ENCODE data around the gene SULT4A1. TPM values are rescaled to one million over a fixed set of nuclear protein-coding genes. Genes with fewer than 3 reads are reported as not detected.

Gene SULT4A1, protein sequence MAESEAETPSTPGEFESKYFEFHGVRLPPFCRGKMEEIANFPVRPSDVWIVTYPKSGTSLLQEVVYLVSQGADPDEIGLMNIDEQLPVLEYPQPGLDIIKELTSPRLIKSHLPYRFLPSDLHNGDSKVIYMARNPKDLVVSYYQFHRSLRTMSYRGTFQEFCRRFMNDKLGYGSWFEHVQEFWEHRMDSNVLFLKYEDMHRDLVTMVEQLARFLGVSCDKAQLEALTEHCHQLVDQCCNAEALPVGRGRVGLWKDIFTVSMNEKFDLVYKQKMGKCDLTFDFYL
- total RNA-seq: 10 to 100 TPM; 10.3 to 11.9 TPM
- polyA plus RNA-seq (ENCODE audit: insufficient read depth, low read depth, low replicate concordance): 11.2 TPM
- long read RNA-seq, donor 1: 0 reads
- long read RNA-seq, donor 2: 0 reads

DNA sequence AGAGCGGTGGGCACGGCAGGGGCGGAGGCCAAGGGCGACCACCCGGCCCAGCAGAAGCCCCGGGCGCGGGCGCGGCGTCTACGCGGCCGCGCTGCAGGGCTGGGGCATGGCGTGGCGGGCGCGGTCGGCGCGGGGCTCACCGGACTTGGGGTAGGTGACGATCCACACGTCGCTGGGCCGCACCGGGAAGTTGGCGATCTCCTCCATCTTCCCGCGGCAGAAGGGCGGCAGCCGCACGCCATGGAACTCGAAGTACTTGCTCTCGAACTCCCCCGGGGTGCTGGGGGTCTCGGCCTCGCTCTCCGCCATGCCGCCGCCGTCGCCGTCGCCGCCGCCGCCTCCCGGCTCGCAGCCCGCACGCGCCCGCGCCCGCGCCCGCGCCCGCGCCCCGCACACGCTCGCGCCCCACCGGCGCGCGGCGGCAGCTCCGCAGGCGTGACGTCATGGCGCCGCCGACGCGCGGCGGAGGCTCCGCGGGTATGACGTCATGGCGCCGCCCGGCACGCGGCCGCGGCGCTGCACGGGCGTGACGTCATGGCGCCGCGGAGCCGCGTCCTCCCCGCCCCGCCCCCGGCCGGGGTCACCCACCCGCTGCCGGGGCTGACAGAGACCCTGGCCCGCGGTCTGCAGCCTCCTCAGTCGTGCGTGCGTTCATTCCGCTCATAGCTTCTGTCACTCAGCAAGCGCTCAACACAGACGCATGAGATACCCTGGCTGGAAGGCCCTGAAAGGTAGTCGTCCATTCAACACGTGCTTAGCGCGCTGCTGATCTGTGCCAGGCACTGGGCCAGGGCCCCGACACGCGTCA is at the start of gene SULT4A1:
SULT4A1 (minus strand) TSS at position 440 of the 808 bp plus-strand sequence; CDS start at position 309, 131 bp downstream.
- 1 to 6% methylated on average over 7 to 70 of the region's 121 CpGs for WGBS, 2 donors
- H3K4me3 ChIP-seq: peak within 1 kb of the TSS; percentile 51 to 55
- intact Hi-C loops (cut with DNase I; ENCODE audit: low total_unique reads): no loop called here
- H3K36me3 ChIP-seq (ENCODE audit: low read depth, missing control alignments): no peaks in the 10 kb centered on the region
- no peaks in the 10 kb centered on the region for H3K27me3 ChIP-seq
- H3K9me3 ChIP-seq: no peaks in the 10 kb centered on the region
- peak; percentile 69 for DNase-seq
- no peaks in the 10 kb centered on the region for H3K4me1 ChIP-seq
- peak within 1 kb of the TSS in 1 of 2 donors; percentile 15 for H3K27ac ChIP-seq
- TF ChIP-seq, protein P1, sequence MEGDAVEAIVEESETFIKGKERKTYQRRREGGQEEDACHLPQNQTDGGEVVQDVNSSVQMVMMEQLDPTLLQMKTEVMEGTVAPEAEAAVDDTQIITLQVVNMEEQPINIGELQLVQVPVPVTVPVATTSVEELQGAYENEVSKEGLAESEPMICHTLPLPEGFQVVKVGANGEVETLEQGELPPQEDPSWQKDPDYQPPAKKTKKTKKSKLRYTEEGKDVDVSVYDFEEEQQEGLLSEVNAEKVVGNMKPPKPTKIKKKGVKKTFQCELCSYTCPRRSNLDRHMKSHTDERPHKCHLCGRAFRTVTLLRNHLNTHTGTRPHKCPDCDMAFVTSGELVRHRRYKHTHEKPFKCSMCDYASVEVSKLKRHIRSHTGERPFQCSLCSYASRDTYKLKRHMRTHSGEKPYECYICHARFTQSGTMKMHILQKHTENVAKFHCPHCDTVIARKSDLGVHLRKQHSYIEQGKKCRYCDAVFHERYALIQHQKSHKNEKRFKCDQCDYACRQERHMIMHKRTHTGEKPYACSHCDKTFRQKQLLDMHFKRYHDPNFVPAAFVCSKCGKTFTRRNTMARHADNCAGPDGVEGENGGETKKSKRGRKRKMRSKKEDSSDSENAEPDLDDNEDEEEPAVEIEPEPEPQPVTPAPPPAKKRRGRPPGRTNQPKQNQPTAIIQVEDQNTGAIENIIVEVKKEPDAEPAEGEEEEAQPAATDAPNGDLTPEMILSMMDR (IDR thresholded peaks at IDR 0.05): no peak
- no peak for TF ChIP-seq POLR2A (IDR thresholded peaks at IDR 0.05)

DNA sequence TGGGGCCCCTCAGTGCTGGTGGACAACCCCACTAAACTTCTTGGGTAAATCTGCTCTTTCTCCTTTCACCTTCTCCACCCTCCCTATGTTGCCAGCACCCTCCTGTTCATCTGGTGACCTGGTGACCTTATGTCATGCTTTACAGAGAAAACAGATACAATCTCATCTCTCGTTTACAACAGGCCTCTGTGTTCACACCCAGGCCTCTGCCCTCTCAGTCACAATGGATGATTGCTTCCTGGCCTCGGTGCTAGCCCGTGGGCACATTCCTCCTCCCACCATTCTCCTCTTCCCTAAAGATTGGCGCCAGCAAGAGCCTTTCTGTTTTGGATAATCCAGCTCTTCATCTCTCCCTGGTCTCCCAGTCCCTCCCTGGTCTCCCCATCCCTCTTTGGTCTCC is 49.0 kb upstream of the SULT4A1 start:
- Histone ChIP-seq H3K9me3 (no peaks in the 10 kb centered on the region), H3K27me3 (no peaks in the 10 kb centered on the region), H3K4me1 (no peaks in the 10 kb centered on the region), H3K4me3 (no peak overlapping the region), H3K27ac (no peak overlapping the region), H3K36me3 (ENCODE audit: low read depth, missing control alignments) (no peaks in the 10 kb centered on the region)
- 52 to 54% methylated on average over 4 of the region's 4 CpGs for WGBS, 2 donors
- intact Hi-C loops (cut with DNase I; ENCODE audit: low total_unique reads): no loop called here
- TF ChIP-seq POLR2A (IDR thresholded peaks at IDR 0.05): no peak
- TF ChIP-seq, protein P1 (IDR thresholded peaks at IDR 0.05): no peak
- DNase-seq: no peak

DNA sequence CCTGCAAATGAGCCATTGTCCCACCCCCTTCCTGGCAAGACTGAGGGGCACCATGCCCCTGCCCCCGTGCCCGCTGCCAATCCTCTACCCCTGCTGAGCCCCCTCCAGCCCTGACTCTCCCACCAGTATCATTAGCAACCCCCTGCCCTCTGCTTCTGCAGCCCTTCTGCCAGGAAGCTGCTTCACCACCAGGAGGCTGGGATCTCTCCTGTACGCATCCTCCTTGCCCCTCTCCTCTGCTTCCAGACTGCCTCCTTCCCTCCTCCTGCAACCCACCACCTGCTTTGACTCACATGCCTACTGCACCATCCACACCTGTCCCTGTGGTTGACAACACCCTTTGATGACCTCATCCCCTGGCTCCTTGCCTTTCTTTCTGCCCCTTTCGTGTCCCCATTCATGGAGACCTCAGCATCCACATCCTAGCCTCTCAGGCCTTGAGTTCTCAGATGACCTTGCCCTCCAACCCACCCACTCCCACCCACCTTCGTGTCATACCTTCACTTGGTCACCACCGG is 47.9 kb upstream of the SULT4A1 start:
- Histone ChIP-seq H3K36me3 (ENCODE audit: low read depth, missing control alignments) (no peaks in the 10 kb centered on the region), H3K4me3 (no peak overlapping the region), H3K9me3 (no peaks in the 10 kb centered on the region), H3K27ac (no peak overlapping the region), H3K4me1 (no peaks in the 10 kb centered on the region), H3K27me3 (no peaks in the 10 kb centered on the region)
- no peak for TF ChIP-seq POLR2A (IDR thresholded peaks at IDR 0.05)
- TF ChIP-seq, protein P1 (IDR thresholded peaks at IDR 0.05): no peak
- intact Hi-C loops (cut with DNase I; ENCODE audit: low total_unique reads): no loop called here
- 68 to 71% methylated on average over 6 of the region's 6 CpGs for WGBS, 2 donors
- DNase-seq: no peak

DNA sequence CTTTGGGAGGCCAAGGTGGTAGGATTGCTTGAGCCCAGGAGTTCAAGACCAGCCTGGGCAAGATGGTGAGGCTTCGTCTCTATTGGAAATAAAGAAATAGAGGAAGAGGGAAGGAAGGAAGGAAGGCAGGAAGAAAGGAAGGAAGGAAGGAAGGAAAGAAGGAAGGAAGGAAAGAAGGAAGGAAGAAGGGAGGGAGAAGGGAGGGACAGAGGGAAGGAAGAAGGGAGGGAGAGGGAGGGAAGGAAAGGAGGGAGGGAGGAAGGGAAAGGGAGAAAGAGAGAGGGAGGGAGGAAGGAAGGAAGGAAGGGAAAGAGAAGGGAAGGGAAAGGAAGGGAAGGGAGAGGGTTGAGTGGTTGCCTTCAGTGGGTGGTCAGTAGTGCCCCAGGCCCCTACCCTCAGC is 47.4 kb upstream of the SULT4A1 start:
- Histone ChIP-seq H3K27ac (no peak overlapping the region), H3K27me3 (no peaks in the 10 kb centered on the region), H3K9me3 (no peaks in the 10 kb centered on the region), H3K36me3 (ENCODE audit: low read depth, missing control alignments) (no peaks in the 10 kb centered on the region), H3K4me3 (no peak overlapping the region), H3K4me1 (no peaks in the 10 kb centered on the region)
- WGBS, 2 donors: 78 to 96% methylated on average over 1 of the region's 1 CpG
- intact Hi-C loops (cut with DNase I; ENCODE audit: low total_unique reads): no loop called here
- TF ChIP-seq, protein P1 (IDR thresholded peaks at IDR 0.05): no peak
- TF ChIP-seq POLR2A (IDR thresholded peaks at IDR 0.05): no peak
- DNase-seq: no peak

All from testis (tissue), 5 donors.